Measurements from ENCODE around the gene PXDN. TPM values are rescaled to one million over a fixed set of nuclear protein-coding genes. Genes with fewer than 3 reads are reported as not detected.

The PXDN gene
- total RNA-seq, 1 experiment from 2014 or later: 125 TPM

DNA sequence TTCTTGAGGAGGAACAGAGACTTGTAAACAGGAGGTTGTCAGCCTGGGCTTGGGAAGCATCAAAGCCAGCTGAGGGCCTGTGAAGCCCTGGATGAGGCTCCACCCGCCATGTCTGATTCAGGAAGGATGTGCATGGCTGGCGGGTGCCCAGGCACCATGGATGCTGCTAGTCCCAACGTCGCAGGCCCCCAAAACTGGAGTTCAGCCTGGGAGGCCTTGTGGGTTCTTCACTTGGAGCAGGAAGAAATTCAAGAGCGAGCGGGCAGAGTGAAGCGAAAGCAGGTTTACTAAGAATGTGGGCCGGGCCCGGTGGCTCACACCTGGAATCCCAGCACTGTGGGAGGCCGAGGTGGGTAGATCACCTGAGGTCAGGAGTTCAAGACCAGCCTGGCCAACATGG lies 12.1 kb upstream of the PXDN start:
- TF ChIP-seq EZH2phosphoT487 (IDR thresholded peaks at IDR 0.05; ENCODE audit: borderline replicate concordance, low read length): no peak
- no peak for TF ChIP-seq EZH2 (IDR thresholded peaks at IDR 0.05; ENCODE audit: low read length, unreplicated experiment)
- no peak for TF ChIP-seq CTCF (conservative IDR thresholded peaks at IDR 0.05; ENCODE audit: low read depth, low read length)
- Histone ChIP-seq H3K79me2 (ENCODE audit: low read length) (no peaks in the 10 kb centered on the region), H3K4me3 (ENCODE audit: low read length) (no peak overlapping the region), H2AFZ (ENCODE audit: low read length) (no peak overlapping the region), H3K27ac (ENCODE audit: low read length) (no peak overlapping the region), H3K9me3 (ENCODE audit: low read length) (no peaks in the 10 kb centered on the region), H3K9ac (ENCODE audit: low read length) (no peak overlapping the region), H3K9me2 (replicated peaks; ENCODE audit: low read length) (no peaks in the 10 kb centered on the region), H3F3A (ENCODE audit: low read length, unreplicated experiment) (no peaks in the 10 kb centered on the region), H4K20me1 (ENCODE audit: low read length) (no peaks in the 10 kb centered on the region), H3K36me3 (ENCODE audit: low read depth, low read length) (no peaks in the 10 kb centered on the region), H3K4me2 (ENCODE audit: low read length) (no peak overlapping the region), H3K4me1 (ENCODE audit: insufficient read depth, low read length) (no peaks in the 10 kb centered on the region), H3K27me3 (ENCODE audit: low read length) (no peaks in the 10 kb centered on the region)
- POLR2A ChIA-PET (ENCODE audit: unreplicated experiment): no interaction called here
- ATAC-seq (no peak), DNase-seq (no peak)
- intact Hi-C loops (cut with micrococcal nuclease): no loop called here
- BruUV-seq (replicated peaks): no TSS peak
- CTCF ChIA-PET: no interaction called here

DNA sequence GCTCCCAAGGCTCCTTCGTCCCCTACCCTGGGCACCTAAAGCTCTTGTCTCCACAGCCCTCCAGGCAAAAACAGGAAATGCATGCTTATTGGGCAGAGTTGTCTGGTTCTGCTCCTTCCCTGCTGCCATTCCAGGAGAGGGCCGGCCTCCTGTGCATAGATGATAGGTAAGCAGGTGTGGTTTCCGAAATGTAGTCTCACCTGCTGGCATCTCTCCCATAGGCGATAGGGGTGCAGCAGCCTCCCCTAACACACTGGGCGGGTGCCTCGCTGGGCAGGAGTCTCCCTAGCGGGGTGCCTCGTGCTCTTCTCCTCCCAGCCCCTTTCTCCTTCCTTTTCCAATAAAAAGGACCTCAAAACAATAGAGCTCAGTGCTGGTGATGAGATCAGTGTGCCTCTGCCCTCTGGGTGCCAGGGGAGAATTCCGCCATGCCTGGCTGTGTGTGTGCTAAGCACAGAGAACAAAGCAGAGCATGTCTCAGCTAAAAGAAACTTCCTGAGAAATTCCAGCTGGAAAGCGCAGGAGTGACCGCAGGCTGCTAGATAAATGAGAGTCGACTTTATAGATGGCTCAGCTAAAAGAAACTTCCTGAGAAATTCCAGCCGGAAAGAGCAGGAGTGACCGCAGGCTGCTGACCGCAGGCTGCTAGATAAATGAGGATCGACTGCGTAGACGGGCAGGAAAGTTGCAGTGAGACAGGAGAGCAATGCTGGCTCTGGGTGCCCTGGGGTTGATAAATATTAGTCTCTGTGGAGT lies 11.3 kb upstream of the PXDN start:
- CTCF ChIA-PET: no interaction called here
- peaks cover 4% of the 10 kb centered on the region for H3K4me1 ChIP-seq (ENCODE audit: insufficient read depth, low read length)
- no peaks in the 10 kb centered on the region for H3K9me2 ChIP-seq (replicated peaks; ENCODE audit: low read length)
- no peaks in the 10 kb centered on the region for H3K36me3 ChIP-seq (ENCODE audit: low read depth, low read length)
- no peaks in the 10 kb centered on the region for H4K20me1 ChIP-seq (ENCODE audit: low read length)
- H3K9ac ChIP-seq (ENCODE audit: low read length): no peak overlapping the region
- no peaks in the 10 kb centered on the region for H3K9me3 ChIP-seq (ENCODE audit: low read length)
- no peak overlapping the region for H3K4me3 ChIP-seq (ENCODE audit: low read length)
- H3K27ac ChIP-seq (ENCODE audit: low read length): no peak overlapping the region
- no peak for ATAC-seq
- no peaks in the 10 kb centered on the region for H3K27me3 ChIP-seq (ENCODE audit: low read length)
- TF ChIP-seq CTCF (conservative IDR thresholded peaks at IDR 0.05; ENCODE audit: low read depth, low read length) (no peak), EZH2phosphoT487 (IDR thresholded peaks at IDR 0.05; ENCODE audit: borderline replicate concordance, low read length) (no peak), EZH2 (IDR thresholded peaks at IDR 0.05; ENCODE audit: low read length, unreplicated experiment) (no peak)
- DNase-seq: no peak
- no peaks in the 10 kb centered on the region for H3F3A ChIP-seq (ENCODE audit: low read length, unreplicated experiment)
- no peak overlapping the region for H2AFZ ChIP-seq (ENCODE audit: low read length)
- H3K4me2 ChIP-seq (ENCODE audit: low read length): no peak overlapping the region
- POLR2A ChIA-PET (ENCODE audit: unreplicated experiment): no interaction called here
- intact Hi-C loops (cut with micrococcal nuclease): no loop called here
- no peaks in the 10 kb centered on the region for H3K79me2 ChIP-seq (ENCODE audit: low read length)
- no TSS peak for BruUV-seq (replicated peaks)

DNA sequence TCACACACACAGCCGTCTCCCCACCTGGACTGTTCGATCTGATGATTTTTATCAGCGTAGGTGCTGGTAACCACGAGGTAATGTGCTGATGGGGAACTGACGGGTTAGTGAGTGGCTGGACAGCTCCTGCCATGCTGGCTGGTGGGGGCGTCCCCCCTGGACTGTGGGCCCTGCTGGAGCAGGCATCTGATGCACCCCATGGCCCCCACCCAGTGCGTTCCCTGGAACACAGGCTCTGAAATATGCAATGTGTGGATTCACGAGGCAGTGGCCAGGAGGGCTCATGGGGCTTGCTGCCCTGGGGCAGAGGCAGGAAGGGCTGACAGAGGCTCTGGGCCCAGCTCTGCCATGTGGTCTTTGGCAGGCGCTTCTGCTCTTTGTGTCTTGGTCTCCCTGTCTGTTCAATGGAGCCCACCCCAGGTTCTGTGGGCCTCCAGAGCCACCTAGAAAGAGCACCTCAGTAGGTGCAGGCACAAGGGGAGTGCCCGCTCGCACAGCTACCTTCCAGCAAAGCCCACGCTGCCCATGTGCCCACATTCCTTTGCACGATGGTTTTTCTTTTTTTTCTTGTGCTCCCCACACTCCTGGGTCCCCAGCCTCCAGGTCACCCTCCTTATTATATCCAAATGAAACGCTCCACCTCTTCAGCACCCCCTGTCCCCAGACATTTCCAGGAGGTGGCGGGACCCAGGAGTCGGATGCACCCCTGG lies 10.3 kb upstream of the PXDN start:
- H3K27ac ChIP-seq (ENCODE audit: low read length): no peak overlapping the region
- H2AFZ ChIP-seq (ENCODE audit: low read length): no peak overlapping the region
- no peak for TF ChIP-seq CTCF (conservative IDR thresholded peaks at IDR 0.05; ENCODE audit: low read depth, low read length)
- no peak for TF ChIP-seq EZH2phosphoT487 (IDR thresholded peaks at IDR 0.05; ENCODE audit: borderline replicate concordance, low read length)
- TF ChIP-seq EZH2 (IDR thresholded peaks at IDR 0.05; ENCODE audit: low read length, unreplicated experiment): no peak
- H3F3A ChIP-seq (ENCODE audit: low read length, unreplicated experiment): no peaks in the 10 kb centered on the region
- no peak overlapping the region for H3K9ac ChIP-seq (ENCODE audit: low read length)
- no peaks in the 10 kb centered on the region for H3K9me3 ChIP-seq (ENCODE audit: low read length)
- ChIA-PET CTCF (no interaction called here), POLR2A (ENCODE audit: unreplicated experiment) (no interaction called here)
- intact Hi-C loops (cut with micrococcal nuclease): loop anchor here (5.0 kb wide), 1 partner anchor 202 kb away; no protein-coding TSS in a partner anchor
- ATAC-seq: no peak
- no peaks in the 10 kb centered on the region for H3K36me3 ChIP-seq (ENCODE audit: low read depth, low read length)
- no peak for DNase-seq
- H3K4me2 ChIP-seq (ENCODE audit: low read length): no peak overlapping the region
- H3K27me3 ChIP-seq (ENCODE audit: low read length): no peaks in the 10 kb centered on the region
- no peaks in the 10 kb centered on the region for H3K9me2 ChIP-seq (replicated peaks; ENCODE audit: low read length)
- peaks cover 4% of the 10 kb centered on the region for H3K4me1 ChIP-seq (ENCODE audit: insufficient read depth, low read length)
- no peak overlapping the region for H3K4me3 ChIP-seq (ENCODE audit: low read length)
- no peaks in the 10 kb centered on the region for H4K20me1 ChIP-seq (ENCODE audit: low read length)
- H3K79me2 ChIP-seq (ENCODE audit: low read length): no peaks in the 10 kb centered on the region
- BruUV-seq (replicated peaks): no TSS peak

Data from PC-3 (cell line).